DOHH2 (cell line): Measurements from ENCODE around the gene RLN3.
"Not testable (repeated sequence)": the region's sequence is repeated elsewhere in the genome, so short reads cannot be mapped to it uniquely, and the experiment has no call there.

ENCODE experiments used
- H3F3A ChIP-seq: fragments of 200-600 bp; sonication (generic), shearing (Covaris generic); 2 replicates; pipeline ENCODE4 v1.6.0; 2016; ENCODE audit warnings: antibody characterized with exemption, mild to moderate bottlenecking; ENCODE audit not compliant: control insufficient read depth, insufficient read depth
- H3K27ac ChIP-seq: fragments of 200-600 bp; sonication (generic); 2 replicates; pipeline ENCODE4 v1.5.1; 2014; ENCODE audit warnings: low read depth, mild to moderate bottlenecking, low read length, moderate library complexity
- H3K27me3 ChIP-seq: fragments of 200-600 bp; sonication (generic); 2 replicates; pipeline ENCODE4 v1.6.1; 2014; ENCODE audit warnings: mild to moderate bottlenecking, low read length, mixed read lengths; ENCODE audit not compliant: control insufficient read depth
- H3K36me3 ChIP-seq: fragments of 200-600 bp; sonication (generic); 2 replicates; pipeline ENCODE4 v1.6.1; 2014; ENCODE audit warnings: mild to moderate bottlenecking, low read length, moderate library complexity, mixed read lengths; ENCODE audit not compliant: control insufficient read depth
- H3K4me1 ChIP-seq: fragments of 200-600 bp; sonication (generic); 2 replicates; pipeline ENCODE4 v1.6.1; 2014; ENCODE audit warnings: mild to moderate bottlenecking, low read length, mixed read lengths; ENCODE audit not compliant: control insufficient read depth
- H3K4me2 ChIP-seq: fragments of 200-600 bp; sonication (generic); 2 replicates; pipeline ENCODE4 v1.6.0; 2014; ENCODE audit warnings: mild to moderate bottlenecking, low read length, moderate library complexity
- H3K4me3 ChIP-seq: fragments of 200-600 bp; sonication (generic); 2 replicates; pipeline ENCODE4 v1.5.1; 2014; ENCODE audit warnings: mild to moderate bottlenecking, low read length, mixed read lengths
- H3K79me2 ChIP-seq: fragments of 200-600 bp; sonication (generic); 2 replicates; pipeline ENCODE4 v1.6.1; 2014; ENCODE audit warnings: mild to moderate bottlenecking, low read length, mixed read lengths; ENCODE audit not compliant: control insufficient read depth
- H3K9me2 ChIP-seq: fragments of 200-600 bp; sonication (generic); replicated peaks from 2 replicates; pipeline ENCODE4 v1.6.1; 2014; ENCODE audit warnings: mild to moderate bottlenecking, low read length, mixed read lengths; ENCODE audit not compliant: control insufficient read depth
- H3K9me3 ChIP-seq: fragments of 200-600 bp; sonication (generic); 2 replicates; pipeline ENCODE4 v1.6.1; 2014; ENCODE audit warnings: antibody characterized with exemption, low read length, mixed read lengths; ENCODE audit not compliant: control insufficient read depth, insufficient read depth
- H4K20me1 ChIP-seq: fragments of 200-600 bp; sonication (generic); 2 replicates; pipeline ENCODE4 v1.6.0; 2014; ENCODE audit warnings: low read depth, mild to moderate bottlenecking, antibody characterized with exemption, low read length, moderate library complexity; ENCODE audit not compliant: control insufficient read depth, insufficient read depth
- EZH2phosphoT487 ChIP-seq: fragments of 200-600 bp; sonication (generic); IDR thresholded peaks from 2 replicates; pipeline ENCODE4 v1.6.1; 2017; ENCODE audit warnings: borderline replicate concordance, mild to moderate bottlenecking, antibody characterized with exemption, low read length, moderate library complexity, mixed read lengths
- TF ChIP-seq, protein P1 (sequence below): fragments of 200-600 bp; sonication (generic); IDR thresholded peaks from one replicate; pipeline ENCODE4 v1.5.1; 2014; ENCODE audit warnings: antibody characterized with exemption, mild to moderate bottlenecking, low read depth, low read length; ENCODE audit not compliant: poor library complexity, severe bottlenecking

Gene RLN3

DNA sequence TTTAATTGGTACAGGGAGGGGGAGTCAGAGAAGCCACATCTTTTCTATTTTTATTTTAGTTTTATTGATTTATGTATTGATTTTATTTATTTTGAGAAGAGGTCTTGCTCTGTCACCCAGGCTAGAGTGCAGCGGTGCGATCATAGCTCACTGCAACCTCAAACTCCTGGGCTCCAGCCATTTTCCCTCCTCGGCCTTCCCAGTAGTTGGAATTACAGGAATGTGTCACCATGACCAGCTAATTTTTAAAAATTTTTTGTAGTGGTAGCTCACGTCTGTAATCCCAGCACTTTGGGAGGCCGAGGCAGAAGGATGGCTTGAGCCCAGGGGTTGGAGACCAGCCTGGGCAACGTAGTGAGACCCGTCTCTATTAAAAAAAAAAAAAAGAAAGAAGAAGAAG lies 7.8 kb downstream of the RLN3 start:
- no peaks in the 10 kb centered on the region for H4K20me1 ChIP-seq
- TF ChIP-seq, protein P1, sequence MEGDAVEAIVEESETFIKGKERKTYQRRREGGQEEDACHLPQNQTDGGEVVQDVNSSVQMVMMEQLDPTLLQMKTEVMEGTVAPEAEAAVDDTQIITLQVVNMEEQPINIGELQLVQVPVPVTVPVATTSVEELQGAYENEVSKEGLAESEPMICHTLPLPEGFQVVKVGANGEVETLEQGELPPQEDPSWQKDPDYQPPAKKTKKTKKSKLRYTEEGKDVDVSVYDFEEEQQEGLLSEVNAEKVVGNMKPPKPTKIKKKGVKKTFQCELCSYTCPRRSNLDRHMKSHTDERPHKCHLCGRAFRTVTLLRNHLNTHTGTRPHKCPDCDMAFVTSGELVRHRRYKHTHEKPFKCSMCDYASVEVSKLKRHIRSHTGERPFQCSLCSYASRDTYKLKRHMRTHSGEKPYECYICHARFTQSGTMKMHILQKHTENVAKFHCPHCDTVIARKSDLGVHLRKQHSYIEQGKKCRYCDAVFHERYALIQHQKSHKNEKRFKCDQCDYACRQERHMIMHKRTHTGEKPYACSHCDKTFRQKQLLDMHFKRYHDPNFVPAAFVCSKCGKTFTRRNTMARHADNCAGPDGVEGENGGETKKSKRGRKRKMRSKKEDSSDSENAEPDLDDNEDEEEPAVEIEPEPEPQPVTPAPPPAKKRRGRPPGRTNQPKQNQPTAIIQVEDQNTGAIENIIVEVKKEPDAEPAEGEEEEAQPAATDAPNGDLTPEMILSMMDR = no peak
- TF ChIP-seq EZH2phosphoT487 = no peak
- no peak overlapping the region for H3K4me2 ChIP-seq
- H3F3A ChIP-seq = peaks cover 3% of the 10 kb centered on the region; the same call in 1 of the 2 replicates
- H3K9me3 ChIP-seq = no peaks in the 10 kb centered on the region
- peaks cover 3% of the 10 kb centered on the region; the same call in 1 of the 2 replicates for H3K36me3 ChIP-seq
- no peak overlapping the region for H3K4me3 ChIP-seq
- H3K9me2 ChIP-seq = no peaks in the 10 kb centered on the region
- H3K4me1 ChIP-seq = peaks cover 26% of the 10 kb centered on the region
- no peak overlapping the region for H3K27ac ChIP-seq
- H3K27me3 ChIP-seq = no peaks in the 10 kb centered on the region
- H3K79me2 ChIP-seq = no peaks in the 10 kb centered on the region

DNA sequence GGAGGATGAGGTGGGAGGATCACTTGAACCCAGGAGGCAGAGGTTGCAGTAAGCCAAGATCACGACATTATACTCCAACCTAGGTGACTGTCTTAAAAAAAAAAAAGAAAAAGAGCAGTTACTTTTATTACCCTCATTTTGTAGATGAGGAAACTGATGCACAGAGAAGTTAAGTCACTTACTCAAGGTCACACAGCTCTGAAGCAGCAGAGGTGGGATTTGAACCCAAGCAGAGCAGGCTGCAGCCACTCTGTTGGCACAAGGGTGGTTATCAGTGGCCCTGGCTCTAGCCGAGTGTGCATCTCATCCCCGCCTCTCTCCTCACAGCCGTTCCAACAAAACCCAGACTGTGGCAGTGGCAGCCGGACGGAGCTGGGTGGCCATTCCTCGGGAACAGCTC lies 11.2 kb downstream of the RLN3 start:
- H3K4me1 ChIP-seq = peaks cover 24% of the 10 kb centered on the region
- peaks cover 12% of the 10 kb centered on the region for H3K36me3 ChIP-seq
- no peaks in the 10 kb centered on the region for H3K27me3 ChIP-seq
- H4K20me1 ChIP-seq = no peaks in the 10 kb centered on the region
- H3K79me2 ChIP-seq = no peaks in the 10 kb centered on the region
- no peaks in the 10 kb centered on the region for H3F3A ChIP-seq
- no peak overlapping the region for H3K4me2 ChIP-seq
- H3K9me3 ChIP-seq = no peaks in the 10 kb centered on the region
- H3K9me2 ChIP-seq = no peaks in the 10 kb centered on the region
- TF ChIP-seq, protein P1 = no peak
- H3K27ac ChIP-seq = no peak overlapping the region
- H3K4me3 ChIP-seq = no peak overlapping the region

DNA sequence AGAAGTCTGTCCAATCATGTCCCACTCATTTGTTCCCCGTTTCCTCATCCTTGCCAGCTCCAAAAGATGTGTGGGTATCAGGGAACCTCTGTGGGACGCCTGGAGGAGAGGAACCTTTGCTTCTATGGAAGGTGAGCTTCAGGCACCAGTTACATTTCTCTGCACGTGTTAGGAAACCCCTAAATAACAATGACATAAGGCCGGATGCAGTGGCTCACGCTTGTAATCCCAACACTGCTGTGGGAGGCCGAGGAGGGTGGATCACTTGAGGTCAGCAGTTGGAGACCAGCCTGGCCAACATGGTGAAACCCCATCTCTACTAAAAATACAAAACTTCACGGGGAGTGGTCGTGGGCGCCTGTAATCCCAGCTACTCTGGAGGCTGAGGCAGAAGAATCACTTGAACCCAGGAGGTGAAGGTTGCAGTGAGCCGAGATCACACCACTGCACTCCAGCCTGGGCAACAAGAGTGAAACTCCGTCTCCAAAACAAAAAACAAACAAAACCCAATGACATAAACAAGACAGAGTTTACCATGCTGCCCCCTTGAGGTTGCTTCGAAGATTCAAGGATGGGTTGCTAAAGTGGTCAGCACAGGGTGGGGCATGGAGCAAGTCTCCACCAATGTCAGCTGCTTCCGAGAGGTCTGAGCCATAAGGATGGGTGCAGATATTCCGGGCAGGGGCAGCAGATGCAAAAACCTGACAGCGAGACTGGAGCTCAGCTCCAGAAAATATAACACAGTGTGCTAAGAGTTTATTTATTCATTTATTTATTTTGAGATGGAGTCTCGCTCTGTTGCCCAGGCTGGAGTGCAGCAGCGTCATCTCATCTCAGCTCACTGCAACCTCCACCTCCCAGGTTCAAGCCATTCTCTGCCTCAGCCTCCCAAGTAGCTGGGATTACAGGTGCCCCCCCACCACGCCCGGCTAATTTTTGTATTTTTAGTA lies 15.0 kb downstream of the RLN3 start:
- not testable (repeated sequence) for H3K27me3 ChIP-seq, H3F3A ChIP-seq, H3K79me2 ChIP-seq, H3K9me3 ChIP-seq, H3K9me2 ChIP-seq, H4K20me1 ChIP-seq
- Histone ChIP-seq H3K36me3 (peaks cover 15% of the 10 kb centered on the region), H3K4me2 (peak overlapping the region; percentile 61), H3K4me3 (peak overlapping the region; percentile 25), H3K27ac (peak overlapping the region; percentile 48), H3K4me1 (peaks cover 24% of the 10 kb centered on the region)
- TF ChIP-seq, protein P1 = peak; percentile 75

DNA sequence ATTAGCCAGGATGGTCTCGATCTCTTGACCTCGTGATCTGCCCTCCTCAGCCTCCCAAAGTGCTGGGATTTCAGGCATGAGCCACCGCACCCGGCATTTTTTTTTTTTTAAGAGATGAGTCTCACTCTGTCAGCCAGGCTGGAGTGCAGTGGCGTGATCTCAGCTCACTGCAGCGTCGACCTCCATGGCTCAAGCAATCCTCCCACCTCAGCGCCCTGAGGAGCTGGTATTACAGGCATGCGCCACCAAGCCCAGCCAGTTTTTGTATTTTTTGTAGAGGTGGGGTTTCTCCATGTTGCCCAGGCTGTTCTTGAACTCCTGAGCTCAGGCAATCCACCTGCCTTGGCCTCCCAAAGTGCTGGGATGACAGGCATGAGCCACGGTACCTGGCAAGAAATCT lies 19.9 kb downstream of the RLN3 start:
- H3K9me3 ChIP-seq, H3K4me2 ChIP-seq: not testable (repeated sequence)
- peaks cover 13% of the 10 kb centered on the region for H3K36me3 ChIP-seq

More for the DNA sequence above, 19.9 kb downstream of the RLN3 start:
- H3K4me1 ChIP-seq, H3K27ac ChIP-seq, H3F3A ChIP-seq, H4K20me1 ChIP-seq, H3K27me3 ChIP-seq, H3K9me2 ChIP-seq, H3K79me2 ChIP-seq, H3K4me3 ChIP-seq: not testable (repeated sequence)
